Trophoblast cell (in vitro differentiated cells and primary cell): ENCODE data around the gene GINS3.

Experiments used
- DNase-seq, 2 donors: peaks; one replicate each; pipeline ENCODE4 v3.0.0-alpha.2; 2016
- H2AFZ ChIP-seq: 2 replicates; pipeline ENCODE4 v1.6.1; 2013; ENCODE audit warnings: low read length, moderate library complexity, mild to moderate bottlenecking; ENCODE audit not compliant: insufficient read depth, poor library complexity
- H2AK5ac ChIP-seq: 2 replicates; pipeline ENCODE4 v1.6.1; 2013; ENCODE audit warnings: mild to moderate bottlenecking, low read length
- H2BK120ac ChIP-seq: 2 replicates; pipeline ENCODE4 v1.6.1; 2013; ENCODE audit warnings: low read length, mild to moderate bottlenecking, moderate library complexity; ENCODE audit not compliant: insufficient read depth, poor library complexity
- H2BK12ac ChIP-seq: 2 replicates; pipeline ENCODE4 v1.6.1; 2013; ENCODE audit warnings: mild to moderate bottlenecking, low read length, moderate library complexity
- H2BK5ac ChIP-seq: 2 replicates; pipeline ENCODE4 v1.6.1; 2013; ENCODE audit warnings: low read length, low read depth, moderate library complexity, mild to moderate bottlenecking; ENCODE audit not compliant: poor library complexity
- H3K14ac ChIP-seq: 2 replicates; pipeline ENCODE4 v1.6.1; 2013; ENCODE audit warnings: mild to moderate bottlenecking, low read length
- H3K18ac ChIP-seq: 2 replicates; pipeline ENCODE4 v1.6.1; 2013; ENCODE audit warnings: mild to moderate bottlenecking, low read length
- H3K23ac ChIP-seq: 2 replicates; pipeline ENCODE4 v1.6.1; 2013; ENCODE audit warnings: low read length
- H3K27ac ChIP-seq: 2 replicates; pipeline ENCODE4 v1.5.1; 2013; ENCODE audit warnings: low read depth, mild to moderate bottlenecking, inconsistent platforms, low read length, moderate library complexity
- H3K27me3 ChIP-seq: 2 replicates; pipeline ENCODE4 v1.6.1; 2013; ENCODE audit warnings: inconsistent platforms, mild to moderate bottlenecking, low read length, moderate library complexity; ENCODE audit not compliant: insufficient read depth
- H3K36me3 ChIP-seq, 2 experiments: 1 replicate in 1 of 2; 2 replicates in 1 of 2; pipeline ENCODE4 v1.6.1; 2013; ENCODE audit warnings: low read length in 2 of 2, mild to moderate bottlenecking in 2 of 2, moderate library complexity in 1 of 2; ENCODE audit not compliant: insufficient read depth in 2 of 2, control insufficient read depth in 1 of 2
- H3K4ac ChIP-seq: 2 replicates; pipeline ENCODE4 v1.6.1; 2013; ENCODE audit warnings: low read depth, mild to moderate bottlenecking, low read length, moderate library complexity
- H3K4me1 ChIP-seq, 2 experiments: 1 replicate in 1 of 2; 2 replicates in 1 of 2; pipeline ENCODE4 v1.6.1; 2013; ENCODE audit warnings: low read length in 2 of 2, mild to moderate bottlenecking in 2 of 2, moderate library complexity in 1 of 2; ENCODE audit not compliant: insufficient read depth in 2 of 2, control insufficient read depth in 1 of 2
- H3K4me2 ChIP-seq: 2 replicates; pipeline ENCODE4 v1.6.1; 2013; ENCODE audit warnings: inconsistent platforms, mild to moderate bottlenecking, low read length, moderate library complexity
- H3K4me3 ChIP-seq: 2 replicates; pipeline ENCODE4 v1.5.1; 2013; ENCODE audit warnings: mild to moderate bottlenecking, low read depth, low read length, inconsistent platforms
- H3K79me1 ChIP-seq: one replicate; pipeline ENCODE4 v1.6.1; 2013; ENCODE audit warnings: low read length
- H3K79me2 ChIP-seq: 2 replicates; pipeline ENCODE4 v1.6.1; 2013; ENCODE audit warnings: low read length, mild to moderate bottlenecking; ENCODE audit not compliant: control insufficient read depth, insufficient read depth, poor library complexity
- H3K9ac ChIP-seq: 2 replicates; pipeline ENCODE4 v1.6.1; 2013; ENCODE audit warnings: mild to moderate bottlenecking, low read length
- H3K9me3 ChIP-seq: 2 replicates; pipeline ENCODE4 v1.6.1; 2013; ENCODE audit warnings: low read depth, mild to moderate bottlenecking, control low read depth, inconsistent platforms, low read length; ENCODE audit not compliant: insufficient read depth
- H4K12ac ChIP-seq: 2 replicates; pipeline ENCODE4 v1.6.1; 2013; ENCODE audit warnings: low read depth, mild to moderate bottlenecking, low read length, moderate library complexity
- H4K8ac ChIP-seq: 2 replicates; pipeline ENCODE4 v1.6.1; 2013; ENCODE audit warnings: low read depth, mild to moderate bottlenecking, low read length, moderate library complexity
- H4K91ac ChIP-seq: one replicate; pipeline ENCODE4 v1.6.1; 2013; ENCODE audit warnings: low read depth, mild to moderate bottlenecking, low read length, moderate library complexity
- WGBS: extraction: QIAGEN DNeasy Blood & Tissue Kit; methylation state at CpG from one replicate; pipeline ENCODE4 v1.1.7; 2013; ENCODE audit warnings: missing lambda C conversion rate; ENCODE audit not compliant: insufficient read length, insufficient coverage; ENCODE audit errors: extremely low coverage; 5-methylcytosine and 5-hydroxymethylcytosine counted together

The GINS3 gene

GRCh38 chr16:58451945-58452401 is 59.7 kb downstream of the GINS3 start:
- no peaks in the 10 kb centered on the region for H3K9me3 ChIP-seq
- H3K18ac ChIP-seq: no peak overlapping the region
- no CpG with 5 or more reads among the region's 1 CpG for WGBS

GRCh38 chr16:58452640-58453039 is 60.4 kb downstream of the GINS3 start:
- WGBS: no CpG with 5 or more reads among the region's 3 CpGs
- no peaks in the 10 kb centered on the region for H3K9me3 ChIP-seq
- H3K9ac ChIP-seq: no peak overlapping the region
- H4K91ac ChIP-seq: no peak overlapping the region
- no peak overlapping the region for H4K8ac ChIP-seq
- H4K12ac ChIP-seq: no peak overlapping the region
- no peak overlapping the region for H3K4me2 ChIP-seq
- H2BK5ac ChIP-seq: no peak overlapping the region
- no peak for DNase-seq
- H2BK12ac ChIP-seq: no peak overlapping the region
- no peak overlapping the region for H3K4ac ChIP-seq
- no peak overlapping the region for H2AFZ ChIP-seq
- H2BK120ac ChIP-seq: no peak overlapping the region
- no peaks in the 10 kb centered on the region for H3K79me1 ChIP-seq
- H3K27me3 ChIP-seq: no peaks in the 10 kb centered on the region
- H3K18ac ChIP-seq: no peak overlapping the region
- no peak overlapping the region for H3K23ac ChIP-seq
- H2AK5ac ChIP-seq: no peak overlapping the region
- no peaks in the 10 kb centered on the region for H3K79me2 ChIP-seq
- no peaks in the 10 kb centered on the region for H3K36me3 ChIP-seq
- H3K4me3 ChIP-seq: no peak overlapping the region
- H3K27ac ChIP-seq: no peak overlapping the region
- no peaks in the 10 kb centered on the region for H3K4me1 ChIP-seq
- no peak overlapping the region for H3K14ac ChIP-seq

More at GRCh38 chr16:58451945-58452401, 59.7 kb downstream of the GINS3 start:
- H4K12ac ChIP-seq: no peak overlapping the region
- H4K8ac ChIP-seq: no peak overlapping the region
- H3K27ac ChIP-seq: no peak overlapping the region
- H3K9ac ChIP-seq: no peak overlapping the region
- H3K4me3 ChIP-seq: no peak overlapping the region
- H4K91ac ChIP-seq: no peak overlapping the region
- H3K36me3 ChIP-seq: no peaks in the 10 kb centered on the region
- no peaks in the 10 kb centered on the region for H3K4me1 ChIP-seq
- no peaks in the 10 kb centered on the region for H3K79me1 ChIP-seq
- no peak overlapping the region for H2BK12ac ChIP-seq
- H2AK5ac ChIP-seq: no peak overlapping the region
- H3K27me3 ChIP-seq: no peaks in the 10 kb centered on the region
- DNase-seq: no peak
- H3K14ac ChIP-seq: no peak overlapping the region
- no peak overlapping the region for H3K4ac ChIP-seq
- H3K4me2 ChIP-seq: no peak overlapping the region
- H2BK5ac ChIP-seq: no peak overlapping the region
- no peak overlapping the region for H2AFZ ChIP-seq
- no peak overlapping the region for H2BK120ac ChIP-seq
- no peaks in the 10 kb centered on the region for H3K79me2 ChIP-seq
- H3K23ac ChIP-seq: no peak overlapping the region

GRCh38 chr16:58454178-58454577 is 61.9 kb downstream of the GINS3 start:
- no peak for DNase-seq
- Histone ChIP-seq H4K91ac (no peak overlapping the region), H3K79me2 (no peaks in the 10 kb centered on the region), H3K4me2 (no peak overlapping the region), H3K79me1 (no peaks in the 10 kb centered on the region), H3K23ac (no peak overlapping the region), H3K27ac (no peak overlapping the region), H4K12ac (no peak overlapping the region), H2BK5ac (no peak overlapping the region), H2BK120ac (no peak overlapping the region), H2AK5ac (no peak overlapping the region), H3K36me3 (no peaks in the 10 kb centered on the region), H4K8ac (no peak overlapping the region), H2BK12ac (no peak overlapping the region), H2AFZ (no peak overlapping the region), H3K4me1 (no peaks in the 10 kb centered on the region), H3K27me3 (no peaks in the 10 kb centered on the region), H3K9ac (no peak overlapping the region), H3K4ac (no peak overlapping the region), H3K4me3 (no peak overlapping the region), H3K14ac (no peak overlapping the region), H3K18ac (no peak overlapping the region), H3K9me3 (no peaks in the 10 kb centered on the region)
- no CpG with 5 or more reads among the region's 2 CpGs for WGBS

GRCh38 chr16:58454856-58455255 is 62.6 kb downstream of the GINS3 start:
- no peak overlapping the region for H3K23ac ChIP-seq
- H2BK120ac ChIP-seq: no peak overlapping the region
- H3K36me3 ChIP-seq: no peaks in the 10 kb centered on the region
- H3K27me3 ChIP-seq: no peaks in the 10 kb centered on the region
- no peak overlapping the region for H3K18ac ChIP-seq
- no CpG with 5 or more reads among the region's 5 CpGs for WGBS
- H3K14ac ChIP-seq: no peak overlapping the region
- no peak overlapping the region for H3K9ac ChIP-seq
- H4K12ac ChIP-seq: no peak overlapping the region
- H2BK12ac ChIP-seq: no peak overlapping the region
- no peak overlapping the region for H3K4ac ChIP-seq
- no peak overlapping the region for H2AK5ac ChIP-seq
- no peak for DNase-seq
- H3K4me2 ChIP-seq: no peak overlapping the region
- no peaks in the 10 kb centered on the region for H3K9me3 ChIP-seq
- no peaks in the 10 kb centered on the region for H3K79me1 ChIP-seq
- no peak overlapping the region for H4K8ac ChIP-seq
- H3K79me2 ChIP-seq: no peaks in the 10 kb centered on the region
- no peak overlapping the region for H4K91ac ChIP-seq
- H3K4me3 ChIP-seq: no peak overlapping the region
- H2AFZ ChIP-seq: no peak overlapping the region
- no peak overlapping the region for H2BK5ac ChIP-seq
- no peaks in the 10 kb centered on the region for H3K4me1 ChIP-seq
- no peak overlapping the region for H3K27ac ChIP-seq
